Right lobe of liver (tissue), 4 donors: ENCODE data around the gene ZNF565.

Source experiments
- CTCF ChIP-seq, 4 donors: fragments of 200-600 bp in 3 of 4; fragments of 450-650 bp in 1 of 4; IDR thresholded peaks; one replicate each; pipeline versions ENCODE4 v1.5.1 to v1.8.0; 2016 to 2022; ENCODE audit warnings: antibody characterized with exemption in 4 of 4, mild to moderate bottlenecking in 2 of 4
- POLR2A ChIP-seq: fragments of 450-650 bp; IDR thresholded peaks from one replicate; pipeline ENCODE4 v1.6.1; 2017; ENCODE audit warnings: antibody characterized with exemption, mild to moderate bottlenecking
- donor health status: DM: no; HTN: no; CAD: no.
- donor health status: DM: no; HTN: no; CAD: no.
- donor health status: DM: no; HTN: yes; CAD: no.

DNA sequence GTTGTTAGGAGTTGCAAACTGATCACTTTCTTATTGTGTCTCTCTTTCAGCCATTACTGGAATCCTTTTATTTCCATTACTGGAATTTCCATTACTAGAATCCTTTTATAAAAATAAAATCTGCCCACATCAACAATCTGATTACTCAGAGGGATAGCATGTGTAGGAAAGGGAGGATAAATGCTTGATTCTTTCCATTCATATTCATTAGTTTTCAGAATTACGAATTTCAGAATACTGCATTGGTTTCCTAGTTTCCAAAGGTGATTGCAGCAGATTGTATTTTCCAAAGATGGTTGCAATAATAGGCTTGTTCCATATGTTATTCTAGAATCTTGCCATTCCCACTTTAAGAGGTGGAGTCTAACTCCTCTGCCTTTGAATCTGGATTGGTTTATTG, 37.6 kb upstream of the ZNF565 start:
- TF ChIP-seq CTCF (IDR thresholded peaks at IDR 0.05) = no peak
- TF ChIP-seq POLR2A = no peak
